Lung (tissue), 12 donors: ENCODE measurements around the gene PIGM. TPM values are rescaled to one million over a fixed set of nuclear protein-coding genes. Genes with fewer than 3 reads are reported as not detected.

Source experiments
- ATAC-seq: fragments of 200-7000 bp; cut with Tn5 transposase; one replicate; pipeline ENCODE4 v1.9.1; 2020; ENCODE audit warnings: moderate number of reproducible peaks; ENCODE audit not compliant: insufficient read depth, low FRiP score
- DNase-seq, 3 donors: peaks; one replicate each; pipeline ENCODE4 v3.0.0-alpha.2; 2013 to 2017
- H3K27ac ChIP-seq, 2 donors: one replicate each; pipeline ENCODE4 v1.5.1; 2013; ENCODE audit warnings: mild to moderate bottlenecking in 2 of 2, moderate library complexity in 2 of 2, control low read depth in 1 of 2, inconsistent platforms in 1 of 2, low read depth in 1 of 2, low read length in 1 of 2
- H3K27me3 ChIP-seq, 3 donors: one replicate each; pipeline ENCODE4 v1.5.1; 2013; ENCODE audit warnings: low read length in 2 of 3; ENCODE audit not compliant: control insufficient read depth in 3 of 3, insufficient read depth in 3 of 3
- H3K36me3 ChIP-seq, 4 donors: one replicate each; pipeline ENCODE4 v1.5.1; 2013; ENCODE audit warnings: low read length in 4 of 4, mild to moderate bottlenecking in 1 of 4, moderate library complexity in 1 of 4; ENCODE audit not compliant: control insufficient read depth in 4 of 4, insufficient read depth in 4 of 4
- H3K4me1 ChIP-seq, 5 donors: one replicate each; pipeline ENCODE4 v1.5.1; 2013; ENCODE audit warnings: low read length in 5 of 5, mild to moderate bottlenecking in 2 of 5, moderate library complexity in 1 of 5; ENCODE audit not compliant: control insufficient read depth in 5 of 5, insufficient read depth in 5 of 5
- H3K4me3 ChIP-seq: one replicate; pipeline ENCODE4 v1.5.1; 2013; ENCODE audit warnings: mild to moderate bottlenecking, control low read depth, moderate library complexity
- H3K9ac ChIP-seq, 2 donors: one replicate each; pipeline ENCODE4 v1.5.1; 2013; ENCODE audit warnings: low read length in 2 of 2, control low read depth in 1 of 2; ENCODE audit not compliant: insufficient read depth in 1 of 2
- H3K9me3 ChIP-seq, 4 donors: one replicate each; pipeline ENCODE4 v1.5.1; 2013; ENCODE audit warnings: low read length in 3 of 4, mild to moderate bottlenecking in 1 of 4, moderate library complexity in 1 of 4; ENCODE audit not compliant: control insufficient read depth in 4 of 4, insufficient read depth in 3 of 4
- WGBS, 2 donors: extraction: QIAGEN DNeasy Blood & Tissue Kit; methylation state at CpG; one replicate each; pipeline ENCODE4 v1.1.7; 2013; 5-methylcytosine and 5-hydroxymethylcytosine counted together
- polyA plus RNA-seq, 2 donors: library from polyadenylated mRNA; stranded (reverse); fragments of 200-250 nt; gene quantifications; one replicate each; pipeline ENCODE4 v1.2.1, GENCODE V29; 2013
- total RNA-seq, 2 donors: library from RNA; depleted of rRNA in 1 of 2; stranded (reverse); fragments of >200 nt in 1 of 2; gene quantifications; one replicate each; pipeline ENCODE4 v1.2.1, GENCODE V29; 2014 to 2021
- TF ChIP-seq, protein P1 (sequence below): IDR thresholded peaks from 2 replicates; pipeline ENCODE4 v1.5.1; 2012; ENCODE audit warnings: mild to moderate bottlenecking; ENCODE audit errors: control extremely low read depth, extremely low read depth
- donor health status: control.
- donor health status: control.
- donor health status: Bipolar disorder and iron deficiency.
- donor health status: healthy.
- donor health status: DM: yes; HTN: yes; CAD: no.

Gene PIGM
- total and polyA plus RNA-seq, 4 donors = 3.7 to 9.1 (median 5.7) TPM

DNA sequence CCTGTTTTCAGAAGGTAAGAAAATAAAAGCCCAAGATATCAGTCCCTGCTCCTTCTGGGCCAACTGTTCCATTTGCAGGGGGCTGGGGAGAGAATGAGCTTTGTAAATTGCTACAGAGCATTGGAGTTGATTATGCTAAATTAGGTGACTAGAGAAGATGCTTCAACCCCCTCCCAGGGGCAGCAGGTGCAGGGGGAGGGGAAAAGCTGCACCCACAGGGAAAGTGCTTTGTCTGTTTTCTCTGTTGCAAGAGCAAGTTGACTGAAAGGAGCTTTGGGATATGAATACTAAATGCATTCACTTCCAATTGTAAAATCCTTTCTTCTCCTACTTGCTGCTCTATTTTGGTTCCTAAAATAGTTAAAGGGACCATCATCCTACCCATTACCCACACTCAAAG lies 16.5 kb upstream of the PIGM start:
- Histone ChIP-seq H3K9ac (no peak overlapping the region), H3K4me3 (no peak overlapping the region), H3K9me3 (no peaks in the 10 kb centered on the region), H3K36me3 (no peaks in the 10 kb centered on the region), H3K4me1 (peaks cover 0 to 15% (median 11%) of the 10 kb centered on the region in 5 donors), H3K27me3 (peaks cover 0 to 8% (median 0%) of the 10 kb centered on the region in 3 donors), H3K27ac (no peak overlapping the region)
- no peak for ATAC-seq
- TF ChIP-seq, protein P1, sequence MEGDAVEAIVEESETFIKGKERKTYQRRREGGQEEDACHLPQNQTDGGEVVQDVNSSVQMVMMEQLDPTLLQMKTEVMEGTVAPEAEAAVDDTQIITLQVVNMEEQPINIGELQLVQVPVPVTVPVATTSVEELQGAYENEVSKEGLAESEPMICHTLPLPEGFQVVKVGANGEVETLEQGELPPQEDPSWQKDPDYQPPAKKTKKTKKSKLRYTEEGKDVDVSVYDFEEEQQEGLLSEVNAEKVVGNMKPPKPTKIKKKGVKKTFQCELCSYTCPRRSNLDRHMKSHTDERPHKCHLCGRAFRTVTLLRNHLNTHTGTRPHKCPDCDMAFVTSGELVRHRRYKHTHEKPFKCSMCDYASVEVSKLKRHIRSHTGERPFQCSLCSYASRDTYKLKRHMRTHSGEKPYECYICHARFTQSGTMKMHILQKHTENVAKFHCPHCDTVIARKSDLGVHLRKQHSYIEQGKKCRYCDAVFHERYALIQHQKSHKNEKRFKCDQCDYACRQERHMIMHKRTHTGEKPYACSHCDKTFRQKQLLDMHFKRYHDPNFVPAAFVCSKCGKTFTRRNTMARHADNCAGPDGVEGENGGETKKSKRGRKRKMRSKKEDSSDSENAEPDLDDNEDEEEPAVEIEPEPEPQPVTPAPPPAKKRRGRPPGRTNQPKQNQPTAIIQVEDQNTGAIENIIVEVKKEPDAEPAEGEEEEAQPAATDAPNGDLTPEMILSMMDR = no peak
- DNase-seq = no peak

DNA sequence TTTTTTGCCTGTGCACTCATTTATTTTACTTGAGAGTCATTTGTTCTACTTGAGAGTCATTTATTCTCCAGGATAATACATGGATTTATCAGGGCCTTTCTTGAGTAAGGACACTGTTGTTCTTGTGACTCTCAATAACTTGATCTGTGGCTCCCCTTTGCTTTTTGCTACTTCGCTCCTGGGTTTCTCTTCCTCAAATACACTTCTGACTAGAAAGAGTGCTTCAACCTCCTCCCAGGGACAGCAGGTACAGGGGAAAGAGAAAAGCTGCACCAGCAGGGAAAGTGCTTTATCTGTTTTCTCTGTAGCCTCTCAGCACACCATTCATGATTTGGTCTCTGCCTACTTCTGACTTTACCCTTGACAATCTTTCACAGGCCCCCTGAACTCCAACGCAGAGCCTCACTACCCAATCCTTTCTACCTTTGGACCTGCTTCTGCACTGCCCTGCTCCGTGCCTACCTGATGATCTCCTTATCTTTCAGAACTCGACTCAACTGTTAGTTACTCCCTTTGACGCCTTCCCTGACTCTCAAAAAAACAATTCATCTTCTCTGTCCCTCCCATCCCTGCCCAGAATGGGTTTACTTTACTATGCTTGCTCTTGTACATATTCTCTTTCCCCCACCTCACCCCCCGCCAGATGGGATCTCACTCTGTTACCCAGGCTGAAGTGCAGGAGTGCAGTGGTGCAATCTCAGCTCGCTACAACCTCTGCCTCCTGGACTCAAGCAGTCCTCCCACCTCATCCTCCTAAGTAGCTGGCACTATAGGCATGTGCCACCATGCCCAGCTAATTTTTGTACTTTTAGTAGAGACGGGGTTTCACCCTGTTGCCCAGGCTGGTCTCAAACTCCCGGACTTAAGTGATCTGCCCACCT lies 15.6 kb upstream of the PIGM start:
- no peak overlapping the region for H3K4me3 ChIP-seq
- H3K27me3 ChIP-seq = peaks cover 0 to 8% (median 0%) of the 10 kb centered on the region in 3 donors
- H3K9ac ChIP-seq = peak overlapping the region in 1 of 2 donors; percentile 17
- no peaks in the 10 kb centered on the region for H3K9me3 ChIP-seq
- 69 to 71% methylated on average over 9 of the region's 9 CpGs for WGBS, 2 donors
- H3K36me3 ChIP-seq = no peaks in the 10 kb centered on the region
- H3K27ac ChIP-seq = no peak overlapping the region
- ATAC-seq (no peak), DNase-seq (no peak)
- H3K4me1 ChIP-seq = peaks cover 0 to 20% (median 11%) of the 10 kb centered on the region in 5 donors
- TF ChIP-seq, protein P1 = no peak

DNA sequence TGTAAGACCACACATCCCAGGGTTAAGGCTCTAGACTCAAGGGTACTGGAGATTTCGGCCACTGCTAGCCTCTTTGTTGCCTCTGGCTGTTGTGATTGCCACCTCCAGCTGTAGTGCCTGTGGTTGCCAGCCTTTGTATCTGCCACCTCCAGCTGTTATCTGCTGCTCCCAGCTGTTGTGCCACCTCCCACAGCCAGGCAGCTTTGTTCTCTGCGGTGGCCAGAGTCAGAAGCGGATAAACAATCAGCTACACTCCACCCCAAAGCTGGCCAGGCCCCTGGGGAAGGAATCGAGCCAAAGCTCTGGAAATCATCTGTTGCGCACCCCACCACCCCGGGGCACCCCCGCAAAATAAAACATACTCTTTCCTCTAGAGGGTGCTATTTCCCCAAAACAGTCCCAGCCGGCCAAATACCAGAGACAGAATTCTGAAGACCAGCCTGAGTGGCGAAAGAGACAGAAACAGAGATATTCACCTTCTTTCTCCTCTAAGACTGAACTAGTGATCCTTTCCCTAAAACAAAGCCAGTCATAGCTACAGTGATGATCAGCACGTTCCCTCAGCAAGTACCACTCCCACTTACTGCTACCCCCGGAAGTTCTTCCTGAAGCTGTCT lies 14.8 kb upstream of the PIGM start:
- H3K4me1 ChIP-seq = peaks cover 0 to 20% (median 11%) of the 10 kb centered on the region in 5 donors
- H3K27ac ChIP-seq = no peak overlapping the region
- no peaks in the 10 kb centered on the region for H3K9me3 ChIP-seq
- 5% methylated on average over 11 of the region's 11 CpGs for WGBS, 2 donors
- no peaks in the 10 kb centered on the region for H3K36me3 ChIP-seq
- TF ChIP-seq, protein P1 = peak; percentile 17
- H3K4me3 ChIP-seq = no peak overlapping the region
- H3K27me3 ChIP-seq = peaks cover 0 to 8% (median 0%) of the 10 kb centered on the region in 3 donors
- H3K9ac ChIP-seq = peak overlapping the region in 1 of 2 donors; percentile 17
- ATAC-seq (peak; percentile 45), DNase-seq (peak; percentile 84 to 90 (median 86))
